A549 treated with AZD9567 at 1 μM for 4 hours (cell line): ENCODE measurements around the gene PRSS2. TPM values are rescaled to one million over a fixed set of nuclear protein-coding genes. Genes with fewer than 3 reads are reported as not detected.

Source experiments
- total RNA-seq: library from RNA; stranded (reverse); fragments of 200-300 nt; extraction: Qiagen RNA extraction; gene quantifications from 5 replicates; pipeline ENCODE4 v1.2.3, GENCODE V29; 2022; ENCODE audit not compliant: insufficient read depth

The PRSS2 gene
- not detected in 5 replicates for total RNA-seq

DNA sequence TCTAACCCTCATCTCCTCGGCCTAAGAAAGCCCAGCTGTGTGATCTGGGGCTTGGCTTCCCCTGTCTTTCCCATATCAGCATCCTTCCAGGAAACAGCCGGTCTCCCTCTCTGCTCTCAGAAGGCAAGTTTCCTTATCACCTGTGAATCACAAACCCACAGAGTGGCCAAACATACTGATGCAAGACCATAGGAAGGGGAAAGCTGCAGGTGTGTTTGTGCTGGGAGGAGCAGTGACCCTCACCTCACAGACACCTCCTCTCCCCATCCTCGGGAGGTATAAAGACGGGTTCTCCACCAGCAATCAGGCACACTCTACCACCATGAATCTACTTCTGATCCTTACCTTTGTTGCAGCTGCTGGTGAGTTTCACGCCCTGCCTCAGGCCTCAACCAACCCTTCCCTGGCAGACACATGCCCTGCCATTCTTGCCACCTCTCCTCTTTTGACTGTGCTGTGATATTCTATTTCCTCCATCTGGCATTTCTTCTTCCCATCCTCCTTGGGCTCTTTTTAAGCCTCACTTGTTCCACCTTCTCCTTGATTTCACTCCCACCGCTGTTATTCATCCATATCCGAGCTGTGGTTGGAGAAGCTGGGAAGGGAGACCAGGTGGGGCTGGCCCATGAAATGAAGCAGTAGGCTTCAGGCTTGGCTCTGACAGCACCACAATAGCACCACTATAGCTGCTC, at the start of gene PRSS2:
Gene PRSS2 (plus strand): TSS at position 310 of the 692 bp plus-strand sequence. CDS start 13 bp downstream, at position 323.

DNA sequence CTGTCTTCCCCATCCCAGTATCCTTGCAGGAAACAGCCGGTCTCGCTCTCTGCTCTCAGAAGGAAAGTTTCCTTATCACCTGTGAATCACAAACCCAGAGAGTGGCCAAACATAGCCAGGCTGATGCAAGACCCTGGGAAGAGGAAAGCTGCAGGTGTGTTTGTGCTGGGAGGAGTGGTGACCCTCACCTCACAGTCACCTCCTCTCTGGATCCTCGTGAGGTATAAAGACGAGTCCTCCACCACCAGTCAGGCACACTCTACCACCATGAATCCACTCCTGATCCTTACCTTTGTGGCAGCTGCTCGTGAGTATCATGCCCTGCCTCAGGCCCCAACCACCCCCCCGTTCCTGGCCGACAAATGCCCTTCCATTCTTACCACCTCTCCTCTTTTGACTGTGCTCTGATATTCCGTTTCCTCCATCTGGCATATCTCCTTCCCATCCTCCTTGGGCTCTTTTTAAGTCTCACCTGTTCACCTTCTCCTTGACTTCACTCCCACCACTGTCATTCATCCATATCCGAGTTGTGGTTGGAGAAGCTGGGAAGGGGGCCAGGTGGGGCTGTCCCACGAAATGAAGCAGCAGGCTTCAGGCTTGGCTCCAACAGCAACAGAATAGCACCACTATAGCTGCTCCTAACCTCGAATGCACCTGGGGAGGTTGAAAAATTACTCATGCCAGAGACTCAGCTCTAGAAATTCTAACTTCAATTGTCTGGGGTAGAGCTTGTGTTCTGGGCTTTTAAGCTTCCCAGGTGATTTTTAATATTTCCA, 21.4 kb upstream of the PRSS2 start, which contains the start of gene PRSS1:
Gene PRSS1 (plus strand): TSS at position 255 of the 776 bp plus-strand sequence. CDS start 13 bp downstream, at position 268.

Other genes with a start within 250 kb of the PRSS2 start
- gene PRSS1, start 21.5 kb upstream of the PRSS2 start, total RNA-seq, result not detected in 5 replicates
- gene EPHB6, start 84.1 kb downstream of the PRSS2 start, total RNA-seq, result 0.28 to 0.79 TPM (median 0.42 TPM) in 4 of 5 replicates, not detected in the other
- 0.08 TPM in 1 of 5 replicates, not detected in the others for gene TRPV6, start 114.8 kb downstream of the PRSS2 start, total RNA-seq
- gene TRPV5, start 162.8 kb downstream of the PRSS2 start, total RNA-seq, result not detected in 5 replicates
- gene LLCFC1, start 168.5 kb downstream of the PRSS2 start, total RNA-seq, result not detected in 5 replicates
- gene KEL, start 191.4 kb downstream of the PRSS2 start, total RNA-seq, result not detected in 5 replicates